DMS153 treated with DMSO at 0.1 percent for 48 hours (cell line): Measurements from ENCODE around the gene TGFBI.

Experiments
- DNase-seq: peaks from one replicate; lab custom pipeline; 2025; ENCODE audit not compliant: unreplicated experiment; lab: John Stamatoyannopoulos, UW

Gene TGFBI

DNA sequence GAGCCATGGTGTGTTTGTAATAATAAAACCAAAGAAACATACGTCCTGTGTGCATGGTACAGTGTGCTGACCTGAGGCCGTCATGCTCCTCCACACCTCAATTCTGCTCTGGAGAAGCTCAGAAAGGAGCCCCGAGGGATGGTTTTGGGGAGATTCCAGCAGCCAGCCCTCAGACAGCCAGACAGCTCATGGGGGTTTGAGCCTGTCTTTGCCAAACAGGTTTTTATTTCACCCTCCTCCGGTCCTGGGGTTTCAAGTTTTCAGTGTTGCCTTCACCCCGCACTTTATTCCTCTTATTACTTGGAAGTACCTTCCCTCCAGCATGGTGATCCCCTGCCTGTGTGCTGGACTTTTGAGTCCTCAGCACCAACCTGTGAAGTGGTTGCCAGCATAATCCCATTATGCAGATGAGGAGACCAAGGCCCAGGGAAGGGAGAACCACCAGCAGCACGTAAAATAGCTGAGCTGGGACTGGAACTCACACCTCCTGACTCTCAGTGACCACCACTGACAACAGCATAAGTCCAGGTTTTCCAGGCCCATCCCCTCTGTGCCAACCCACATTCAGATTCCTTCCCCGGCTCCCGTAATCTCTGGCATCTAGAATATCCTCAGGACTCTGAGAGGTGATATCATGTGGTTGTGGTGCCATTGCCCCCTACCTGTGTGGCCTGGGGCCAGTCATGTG is 35.1 kb downstream of the TGFBI start:
- DNase-seq, result no peak

DNA sequence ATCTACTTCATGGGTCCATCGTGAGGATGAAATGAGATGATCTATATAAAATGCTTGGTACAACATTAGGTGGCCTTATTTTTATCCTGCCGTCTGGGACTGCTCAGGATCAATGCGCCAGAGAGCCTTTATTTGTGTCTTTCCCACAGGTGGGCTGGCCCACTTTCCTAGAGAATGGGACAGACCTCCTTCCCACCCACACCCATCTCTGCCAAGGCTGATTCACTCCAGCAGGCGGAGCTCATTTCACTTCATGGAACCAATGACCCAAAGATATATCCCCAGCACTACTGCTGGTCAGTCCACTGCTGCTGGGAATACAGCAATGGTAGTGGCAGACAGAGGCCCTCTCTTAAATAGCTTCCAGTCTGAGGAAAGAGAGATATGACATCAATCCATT is 35.7 kb downstream of the TGFBI start:
- DNase-seq, result no peak

DNA sequence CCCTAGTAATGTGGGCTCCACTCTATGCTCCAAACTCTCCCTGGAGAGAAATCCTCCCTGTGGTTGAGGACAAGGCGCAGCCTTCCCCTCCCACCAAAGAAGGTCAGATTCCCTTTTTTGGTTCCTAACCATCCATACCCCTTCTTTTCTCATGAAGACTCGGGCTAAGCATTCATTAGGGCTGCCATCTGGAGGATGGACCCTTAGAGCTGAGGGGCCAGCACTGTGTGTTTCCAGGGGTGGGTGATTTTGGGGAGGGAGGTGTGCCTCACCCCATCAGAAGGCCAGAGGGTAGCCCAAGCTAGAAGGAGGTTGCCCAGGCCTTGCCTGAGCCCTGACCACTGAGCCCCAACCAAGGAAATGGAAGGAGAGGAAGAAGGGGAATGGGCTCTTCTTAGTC is 36.8 kb downstream of the TGFBI start:
- no peak for DNase-seq

DNA sequence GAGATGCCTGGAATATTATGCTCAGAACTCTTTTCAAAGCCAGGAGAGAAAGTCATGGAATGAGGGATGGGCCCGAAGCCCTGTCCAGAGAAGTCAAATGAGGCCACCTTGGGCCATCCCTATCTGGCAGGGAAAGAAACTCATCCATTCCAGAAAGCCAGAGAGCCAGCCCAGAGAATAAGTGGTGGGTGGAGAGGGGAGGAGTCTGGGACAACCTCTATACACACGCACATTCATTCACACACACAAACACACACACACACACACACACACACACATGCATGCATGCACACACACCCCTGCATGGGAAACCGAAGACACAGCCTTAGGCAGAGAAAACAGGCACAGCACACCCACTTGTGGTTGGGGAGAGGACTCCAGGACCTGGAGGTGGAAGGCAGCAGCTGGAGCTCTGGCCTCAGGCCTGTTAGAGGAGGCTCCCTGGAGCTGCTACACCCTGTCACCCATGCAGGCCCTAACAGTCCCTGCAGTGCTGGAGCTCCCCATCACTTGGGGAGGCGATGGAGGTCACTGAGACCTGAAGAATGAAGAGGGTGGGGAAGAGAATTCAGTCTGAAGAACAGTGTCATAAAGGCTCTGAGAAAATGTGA is 38.0 kb downstream of the TGFBI start:
- DNase-seq, result no peak

DNA sequence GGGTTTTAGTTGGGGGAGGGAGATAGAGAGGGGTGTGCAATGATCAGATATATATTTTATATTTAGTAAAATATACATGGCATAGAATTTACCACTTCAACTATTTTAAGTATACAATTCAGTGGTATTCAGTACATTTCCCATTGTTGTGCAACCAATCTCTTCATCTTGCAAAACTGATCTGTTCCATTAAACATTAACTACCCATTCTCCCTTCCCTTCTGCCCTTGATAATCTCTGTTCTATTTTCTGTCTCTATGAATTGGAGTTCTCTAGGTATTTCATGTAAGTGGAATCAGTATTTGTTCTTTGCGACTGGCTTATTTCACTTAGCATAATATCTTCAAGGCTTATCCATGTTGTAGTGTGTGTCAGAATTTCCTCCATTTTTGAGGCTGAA is 38.6 kb downstream of the TGFBI start:
- DNase-seq, result no peak

DNA sequence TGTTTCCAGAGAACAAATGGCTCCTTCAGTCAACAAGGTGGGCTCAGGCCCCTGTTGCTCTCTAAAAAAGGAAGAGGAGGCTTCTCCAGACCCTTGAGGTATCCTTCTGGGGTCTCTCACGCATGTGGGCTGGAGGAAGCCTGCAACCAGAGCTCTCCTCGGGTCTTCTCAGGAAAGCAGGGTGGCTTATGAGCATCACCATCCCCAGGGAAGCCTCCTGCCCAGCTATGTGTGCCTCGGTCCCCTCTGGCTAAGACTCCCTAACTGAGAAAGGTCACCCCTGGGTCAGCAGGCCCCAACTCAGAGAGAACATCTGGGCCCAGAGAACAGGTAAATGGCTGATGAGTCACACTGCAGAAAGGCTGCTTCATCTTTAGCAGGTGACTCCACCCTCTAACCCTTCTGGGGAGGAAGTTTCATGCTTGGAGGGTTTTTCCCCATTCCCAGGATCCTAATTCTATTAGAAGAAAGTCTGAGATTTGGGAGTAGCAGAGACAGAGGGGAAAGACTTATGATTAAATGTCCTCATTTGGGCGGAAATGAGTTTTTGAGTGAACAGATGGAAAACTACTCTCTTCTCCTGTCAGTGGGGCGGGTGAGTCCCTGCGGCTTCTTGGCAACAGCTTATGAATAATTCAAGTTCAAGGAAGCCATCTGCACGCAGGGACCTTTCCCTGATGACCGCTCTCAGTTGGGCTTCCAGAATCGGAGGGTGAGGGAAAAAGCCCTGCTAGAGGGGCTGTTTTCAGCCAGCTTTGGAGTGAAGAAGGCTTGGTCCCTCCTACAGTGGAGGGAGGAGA is 41.9 kb downstream of the TGFBI start:
- no peak for DNase-seq

DNA sequence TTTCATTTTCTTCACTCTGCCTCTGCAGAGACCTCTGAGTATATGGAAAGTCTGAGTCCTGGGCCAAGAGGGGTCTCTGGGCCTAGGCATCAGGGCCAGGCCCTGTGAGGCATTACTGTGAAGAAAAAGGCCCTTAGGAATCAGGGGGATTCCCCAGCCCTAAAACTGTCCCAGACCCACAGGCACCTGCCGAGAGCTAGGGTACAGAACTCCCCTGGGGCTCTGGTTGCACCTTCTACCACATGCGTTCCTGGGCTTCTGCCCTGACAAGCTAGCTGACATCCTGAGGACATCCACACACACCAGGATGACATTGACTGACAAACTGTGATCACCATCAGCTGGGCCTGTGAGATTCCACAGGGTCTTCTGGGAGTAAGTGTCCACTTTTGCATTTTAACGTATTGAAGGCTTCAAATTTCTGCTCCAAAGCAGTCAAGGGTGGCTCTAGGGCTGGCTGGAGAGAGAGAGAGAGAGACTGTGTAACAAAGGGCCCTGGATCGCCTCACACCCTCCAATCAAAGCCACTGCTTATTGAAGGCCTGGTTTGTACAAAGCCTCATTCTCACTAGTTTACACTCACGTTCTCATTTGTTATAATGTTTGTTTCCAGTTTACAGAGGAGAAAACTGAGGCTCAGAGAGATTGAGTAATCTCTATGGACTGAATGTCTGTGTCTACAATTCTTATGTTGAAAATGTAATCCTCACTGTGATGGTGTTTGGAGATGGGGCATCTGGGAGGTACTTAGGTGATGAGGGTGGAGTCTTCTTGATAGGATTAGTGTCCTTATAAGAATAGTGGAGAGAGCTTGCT is 45.1 kb downstream of the TGFBI start:
- DNase-seq, result no peak

DNA sequence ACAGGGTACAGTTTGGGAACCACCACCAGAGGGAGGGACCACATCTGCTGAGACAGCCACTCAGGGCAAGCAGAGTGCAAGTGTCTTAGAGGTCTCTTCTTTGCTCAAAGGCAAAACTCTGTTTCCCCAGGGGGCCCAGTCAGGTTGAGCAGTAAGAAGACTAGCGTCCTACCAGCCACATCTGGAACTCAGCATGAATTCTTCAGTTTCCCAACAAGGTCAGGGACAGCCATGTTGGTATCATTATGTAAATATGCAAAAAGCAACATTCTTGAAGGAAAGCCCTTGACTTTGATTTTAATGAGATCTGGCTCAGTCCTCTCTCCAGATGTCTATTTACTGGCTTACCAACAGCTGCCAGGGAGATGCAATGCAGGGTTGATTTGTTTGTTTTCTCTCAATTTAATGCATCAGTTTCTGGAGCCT is 46.7 kb downstream of the TGFBI start:
- no peak for DNase-seq

DNA sequence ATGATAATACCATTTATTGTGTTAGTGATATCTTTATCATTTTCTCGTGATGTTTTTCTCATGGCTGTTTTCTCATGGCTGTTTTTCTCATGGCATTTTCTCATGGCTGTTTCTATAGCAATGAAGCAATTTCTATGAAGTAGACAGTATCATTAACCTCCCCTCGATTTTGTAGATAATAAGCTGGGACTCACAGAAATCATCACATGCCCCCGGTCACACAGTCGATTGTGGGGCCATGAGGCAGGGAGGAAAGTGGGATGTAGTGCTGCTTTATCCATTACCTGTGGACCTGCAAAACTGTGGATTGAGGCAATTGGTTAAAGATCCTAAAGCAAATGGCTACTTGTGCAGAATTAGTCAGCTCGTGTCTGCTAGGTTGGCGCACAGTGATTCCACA is 47.3 kb downstream of the TGFBI start:
- DNase-seq, result no peak

DNA sequence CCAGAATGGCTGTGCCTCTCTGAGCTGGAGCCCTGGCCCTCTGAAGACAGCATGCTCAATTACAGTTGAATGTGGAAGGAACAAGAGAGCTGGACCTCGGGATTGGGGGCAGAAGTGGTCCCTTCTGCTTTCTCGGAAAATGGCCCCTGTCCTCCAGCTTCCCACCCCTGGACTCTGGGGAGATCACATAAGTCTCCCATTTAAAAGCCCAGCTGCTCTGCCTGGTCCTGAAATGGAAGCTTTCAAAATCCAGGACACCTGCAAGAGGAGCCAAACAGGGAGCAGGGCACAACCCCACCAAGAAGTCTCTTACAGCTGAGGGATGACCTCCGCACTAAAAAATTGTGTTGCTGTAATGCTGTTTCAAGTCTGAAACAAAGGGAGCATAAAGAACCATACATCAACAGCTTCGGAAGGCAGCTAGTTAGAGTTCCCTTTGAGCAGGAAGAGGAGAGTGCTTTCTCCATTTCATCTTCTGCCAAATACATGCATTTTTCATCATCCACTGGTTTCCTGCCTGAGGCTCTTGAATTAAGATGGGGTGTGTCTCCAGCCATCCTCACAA is 48.2 kb downstream of the TGFBI start:
- DNase-seq, result no peak

DNA sequence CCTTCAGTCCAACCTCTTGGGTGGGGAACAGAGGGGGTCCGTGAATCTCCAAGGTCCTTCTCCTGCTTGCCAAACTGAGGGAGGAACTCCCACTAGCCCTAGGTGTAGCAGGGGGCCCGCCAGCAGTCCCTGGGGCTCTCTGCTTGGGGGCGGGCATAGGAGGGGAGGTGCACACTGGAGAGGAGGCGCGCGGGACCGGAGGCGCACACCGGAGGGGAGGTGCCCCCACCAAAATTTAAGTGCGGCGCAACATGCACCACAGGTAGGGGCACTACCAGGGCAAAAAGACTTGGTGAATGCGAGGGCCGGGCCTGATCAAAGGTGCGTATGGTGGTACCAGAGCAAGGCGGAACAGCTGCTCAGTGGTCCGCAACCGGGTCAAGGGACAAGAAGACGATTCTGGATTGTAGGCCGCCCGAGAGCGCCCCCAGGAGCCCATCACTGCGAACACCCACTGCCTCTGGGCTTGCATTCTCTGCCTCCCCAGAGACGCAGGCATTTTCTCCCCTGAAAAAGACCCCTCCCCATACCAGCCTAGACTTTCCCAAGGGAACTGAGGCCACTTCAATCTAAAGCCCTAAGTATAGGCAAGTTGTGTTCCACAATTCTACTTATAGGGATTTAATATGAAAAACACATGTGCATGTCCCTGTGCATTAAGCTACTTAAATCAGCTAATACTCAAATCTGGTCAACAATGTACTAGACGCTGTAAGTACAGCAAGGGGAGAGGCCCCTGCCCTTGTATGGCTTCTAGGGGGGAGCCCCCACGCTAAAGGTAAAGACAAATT is 50.6 kb downstream of the TGFBI start:
- no peak for DNase-seq

DNA sequence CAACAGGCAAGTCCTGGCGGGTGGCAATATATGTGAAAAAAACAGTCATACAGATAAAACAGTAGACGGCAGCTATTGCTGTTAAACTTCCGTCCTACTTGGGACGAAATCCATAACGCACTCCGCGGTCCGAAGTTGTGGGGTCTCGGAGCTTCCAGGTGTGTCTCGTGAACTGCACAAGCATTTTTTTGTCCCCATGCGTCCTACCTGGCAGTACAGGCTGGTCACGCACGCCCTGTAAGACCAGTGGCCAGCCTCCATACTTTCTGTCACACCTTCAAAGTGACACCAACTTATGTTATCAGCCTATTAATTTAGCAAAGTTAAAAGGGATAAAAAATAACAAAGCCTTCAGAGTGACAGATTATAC is 51.3 kb downstream of the TGFBI start:
- DNase-seq, result no peak

DNA sequence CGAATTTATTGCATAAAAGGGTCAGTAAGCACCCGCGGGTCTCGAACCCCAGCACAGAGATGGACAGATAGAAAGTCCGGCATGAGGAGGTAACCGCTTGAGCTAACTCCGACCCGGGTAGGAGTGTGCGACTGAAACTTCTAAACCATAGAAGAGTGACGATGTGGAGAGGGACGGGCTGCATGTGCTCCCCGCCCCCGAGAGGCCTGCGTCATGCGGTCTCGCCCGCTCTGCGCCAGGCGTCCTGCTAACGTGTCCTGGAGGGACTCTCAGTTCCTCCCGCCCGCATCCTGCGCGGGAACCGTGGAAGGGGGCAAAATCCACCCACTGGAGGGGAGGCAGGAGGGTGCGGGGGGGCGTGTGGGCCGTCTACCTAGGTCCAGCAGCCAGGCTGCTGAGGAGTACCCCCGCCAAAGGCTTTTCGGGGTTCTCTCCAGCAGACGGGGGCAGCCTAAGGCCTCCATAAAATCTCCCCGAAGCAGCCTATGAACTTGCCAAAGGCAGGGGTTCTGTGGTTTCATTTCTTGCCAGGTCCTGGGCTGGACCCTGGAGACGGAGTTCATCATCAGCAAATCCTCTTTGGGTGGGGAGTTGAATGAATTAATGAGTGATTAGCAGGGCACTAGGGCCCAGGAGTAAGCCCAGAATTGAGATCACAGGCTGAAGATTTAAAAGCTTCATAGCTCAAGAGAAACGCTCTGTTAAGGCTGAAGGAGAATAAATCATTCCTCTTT is 51.9 kb downstream of the TGFBI start:
- no peak for DNase-seq

DNA sequence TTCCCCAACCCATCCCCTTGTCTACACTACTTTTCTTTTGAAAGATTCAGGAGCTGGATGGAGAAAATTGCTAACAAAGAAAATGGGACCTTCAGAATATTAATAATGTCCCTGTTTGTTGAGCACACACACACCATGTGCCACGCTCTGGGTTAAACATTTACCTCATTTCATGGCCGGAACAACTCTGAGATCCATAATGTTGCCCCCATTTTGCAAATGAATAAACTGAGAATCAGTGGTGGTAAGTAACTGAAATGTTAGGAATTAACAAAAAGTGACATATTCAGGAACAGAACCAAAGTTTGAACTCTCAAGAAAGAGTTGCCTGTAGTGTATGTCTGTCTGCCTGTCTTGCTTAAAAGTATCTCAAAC is 52.4 kb downstream of the TGFBI start:
- DNase-seq, result no peak

DNA sequence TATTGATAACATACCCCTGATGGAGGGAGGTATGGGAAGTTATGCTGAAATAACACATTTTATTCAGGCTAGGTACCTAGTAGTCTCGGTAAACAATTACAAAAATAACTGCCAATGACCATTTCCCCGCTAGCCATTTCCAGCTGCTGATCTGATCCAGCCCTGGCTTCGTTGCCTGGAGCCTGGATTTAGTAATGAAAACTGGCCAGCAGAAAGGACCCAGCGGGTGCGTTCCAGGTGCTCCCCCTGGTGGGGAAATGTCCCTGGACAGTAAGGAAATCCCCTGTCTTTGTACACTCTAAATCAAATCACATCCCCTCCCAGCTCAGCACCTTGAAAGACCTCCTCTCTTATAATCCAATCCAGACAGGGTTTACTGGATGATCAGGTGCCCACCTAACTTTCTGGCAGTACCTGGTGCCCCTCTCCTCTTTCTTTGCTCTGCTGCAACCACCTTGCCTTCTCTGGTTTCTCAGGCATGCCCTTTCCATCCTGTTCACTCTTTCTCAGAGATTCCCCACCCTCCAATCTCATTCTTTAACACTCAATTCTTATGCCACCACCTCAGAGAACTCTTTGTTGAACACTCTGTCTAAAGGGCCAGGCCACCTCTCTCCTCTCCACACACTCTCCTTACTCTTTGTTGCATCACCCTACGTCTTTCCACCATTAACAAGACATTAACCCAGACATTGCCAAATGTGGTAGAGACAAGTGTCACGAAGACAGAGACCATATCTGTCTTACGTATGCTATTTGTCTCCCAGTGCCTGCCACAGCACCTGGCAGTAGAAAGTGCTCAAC is 53.8 kb downstream of the TGFBI start:
- no peak for DNase-seq

DNA sequence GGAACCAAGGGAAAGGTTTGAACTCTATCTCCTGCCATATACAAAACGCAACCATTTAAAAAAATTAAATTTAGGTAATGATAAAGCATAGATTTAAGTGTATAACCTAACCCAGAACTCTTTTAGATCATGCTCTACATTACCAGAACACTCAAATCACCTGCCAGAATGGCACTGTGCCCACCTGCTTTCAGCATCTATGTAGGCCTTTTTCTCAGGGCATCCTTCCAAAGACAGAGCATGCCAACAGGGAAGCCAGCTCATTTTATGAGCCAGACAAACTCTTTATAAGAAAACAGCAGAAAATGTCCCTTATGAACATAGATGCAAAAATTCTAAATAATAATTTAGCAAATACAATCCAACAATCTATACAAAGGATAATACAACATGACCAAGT is 55.9 kb downstream of the TGFBI start:
- DNase-seq, result no peak

DNA sequence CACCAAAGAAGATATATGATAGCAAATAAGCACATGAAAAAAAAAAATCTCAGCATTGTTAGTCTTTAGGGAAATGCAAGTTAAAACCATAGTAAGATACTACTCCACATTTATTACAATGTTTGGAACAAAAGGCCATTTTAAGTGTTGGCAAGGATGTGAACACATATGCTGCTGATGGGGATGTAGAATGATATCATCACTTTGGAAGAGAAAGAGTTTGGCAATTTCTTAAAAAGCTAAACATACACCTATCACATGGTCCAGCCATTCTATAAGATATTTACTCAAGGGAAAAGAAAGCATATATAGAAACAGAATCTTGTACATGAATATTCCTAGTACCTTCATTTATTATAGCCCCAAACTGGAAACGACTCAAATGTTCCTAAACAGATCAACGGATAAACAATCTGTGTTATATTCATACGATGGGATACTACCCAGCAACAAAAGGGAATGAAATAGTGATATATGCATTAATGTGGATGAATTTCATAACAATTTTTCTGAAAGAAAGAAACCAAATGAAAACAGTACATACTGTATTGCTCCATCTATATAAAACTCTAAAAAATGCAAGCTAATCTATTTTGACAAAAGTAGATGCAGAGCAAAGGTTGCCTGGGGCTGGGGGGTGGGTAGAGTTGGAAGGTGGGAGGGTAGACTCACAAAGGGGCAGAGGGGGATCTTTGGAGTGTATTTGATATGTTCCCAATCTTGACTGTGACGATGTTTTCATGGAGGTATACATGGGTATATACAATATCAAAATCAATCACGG is 58.2 kb downstream of the TGFBI start:
- DNase-seq, result no peak
